DOHH2 (cell line): ENCODE data around the gene CAPN1.

ENCODE experiments used
- CTCF ChIP-seq: fragments of 200-600 bp; sonication (generic); IDR thresholded peaks from one replicate; pipeline ENCODE4 v1.5.1; 2014; ENCODE audit warnings: antibody characterized with exemption, mild to moderate bottlenecking, low read depth, low read length; ENCODE audit not compliant: poor library complexity, severe bottlenecking
- EZH2phosphoT487 ChIP-seq: fragments of 200-600 bp; sonication (generic); IDR thresholded peaks from 2 replicates; pipeline ENCODE4 v1.6.1; 2017; ENCODE audit warnings: borderline replicate concordance, mild to moderate bottlenecking, antibody characterized with exemption, low read length, moderate library complexity, mixed read lengths

GRCh38 chr11:65165410-65166317 is 16.1 kb upstream of the CAPN1 start:
- TF ChIP-seq CTCF, result no peak
- TF ChIP-seq EZH2phosphoT487, result no peak
